ENCODE measurements around the gene ODF2L. TPM values are rescaled to one million over a fixed set of nuclear protein-coding genes. Genes with fewer than 3 reads are reported as not detected.

The ODF2L gene
- total RNA-seq, 3 donors from 2014 or later: 39.8 to 122 (median 72.8) TPM

DNA sequence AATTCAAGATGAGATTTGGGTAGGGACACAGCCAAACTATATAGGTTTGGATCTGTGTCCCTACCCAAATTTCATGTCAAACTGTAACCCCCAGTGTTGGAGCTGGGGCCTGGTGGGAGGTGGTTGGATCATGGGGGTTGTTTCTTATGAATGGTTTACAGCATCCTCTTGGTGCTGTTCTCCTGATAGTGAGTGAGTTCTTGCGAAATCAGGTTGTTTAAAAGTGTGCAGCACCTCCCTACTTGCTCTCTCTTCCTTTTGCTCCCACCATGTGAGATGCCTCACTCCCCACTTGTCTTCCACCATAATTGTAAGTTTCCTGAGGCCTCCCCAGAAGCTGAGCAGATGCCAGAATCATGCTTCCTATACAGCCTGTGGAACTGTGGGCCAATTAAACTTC, 17.3 kb downstream of the ODF2L start:
- Histone ChIP-seq H3K36me3 (peaks cover 12% of the 10 kb centered on the region), H3K27ac (no peak overlapping the region), H3K9me3 (no peaks in the 10 kb centered on the region), H3K27me3 (no peaks in the 10 kb centered on the region), H3K4me3 (no peak overlapping the region), H3K4me1 (no peaks in the 10 kb centered on the region)
- TF ChIP-seq, protein P1, sequence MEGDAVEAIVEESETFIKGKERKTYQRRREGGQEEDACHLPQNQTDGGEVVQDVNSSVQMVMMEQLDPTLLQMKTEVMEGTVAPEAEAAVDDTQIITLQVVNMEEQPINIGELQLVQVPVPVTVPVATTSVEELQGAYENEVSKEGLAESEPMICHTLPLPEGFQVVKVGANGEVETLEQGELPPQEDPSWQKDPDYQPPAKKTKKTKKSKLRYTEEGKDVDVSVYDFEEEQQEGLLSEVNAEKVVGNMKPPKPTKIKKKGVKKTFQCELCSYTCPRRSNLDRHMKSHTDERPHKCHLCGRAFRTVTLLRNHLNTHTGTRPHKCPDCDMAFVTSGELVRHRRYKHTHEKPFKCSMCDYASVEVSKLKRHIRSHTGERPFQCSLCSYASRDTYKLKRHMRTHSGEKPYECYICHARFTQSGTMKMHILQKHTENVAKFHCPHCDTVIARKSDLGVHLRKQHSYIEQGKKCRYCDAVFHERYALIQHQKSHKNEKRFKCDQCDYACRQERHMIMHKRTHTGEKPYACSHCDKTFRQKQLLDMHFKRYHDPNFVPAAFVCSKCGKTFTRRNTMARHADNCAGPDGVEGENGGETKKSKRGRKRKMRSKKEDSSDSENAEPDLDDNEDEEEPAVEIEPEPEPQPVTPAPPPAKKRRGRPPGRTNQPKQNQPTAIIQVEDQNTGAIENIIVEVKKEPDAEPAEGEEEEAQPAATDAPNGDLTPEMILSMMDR (IDR thresholded peaks at IDR 0.05): no peak
- no peak for TF ChIP-seq POLR2AphosphoS5 (IDR thresholded peaks at IDR 0.05)
- TF ChIP-seq POLR2A (IDR thresholded peaks at IDR 0.05): no peak
- DNase-seq (ENCODE audit: low spot score in 2 of 2): no peak
- intact Hi-C loops (cut with DNase I; ENCODE audit: low total_unique reads): no loop called here

DNA sequence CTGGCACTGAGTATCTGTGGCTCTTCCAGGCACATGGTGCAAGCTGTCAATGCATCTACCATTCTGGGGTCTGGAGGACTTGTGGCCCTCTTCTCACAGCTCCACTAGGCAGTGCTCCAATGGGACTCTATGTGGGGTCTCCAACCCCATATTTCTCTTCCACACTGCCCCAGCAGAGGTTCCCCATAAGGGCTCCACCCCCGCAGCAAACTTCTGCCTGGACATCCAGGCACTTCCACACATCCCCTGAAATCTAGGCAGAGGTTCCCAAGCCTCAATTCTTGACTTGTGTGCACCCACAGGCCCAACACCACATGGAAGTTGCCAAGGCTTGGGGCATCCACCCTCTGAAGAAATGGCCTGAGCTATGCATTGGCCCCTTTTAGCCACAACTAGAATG, 18.8 kb downstream of the ODF2L start:
- H3K4me3 ChIP-seq: no peak overlapping the region
- H3K27me3 ChIP-seq: no peaks in the 10 kb centered on the region
- no peaks in the 10 kb centered on the region for H3K9me3 ChIP-seq
- no peaks in the 10 kb centered on the region for H3K4me1 ChIP-seq
- intact Hi-C loops (cut with DNase I; ENCODE audit: low total_unique reads): no loop called here
- peaks cover 5% of the 10 kb centered on the region for H3K36me3 ChIP-seq
- TF ChIP-seq POLR2A (IDR thresholded peaks at IDR 0.05) (no peak), POLR2AphosphoS5 (IDR thresholded peaks at IDR 0.05) (no peak)
- TF ChIP-seq, protein P1 (IDR thresholded peaks at IDR 0.05): no peak
- no peak overlapping the region for H3K27ac ChIP-seq
- no peak for DNase-seq (ENCODE audit: low spot score in 2 of 2)

DNA sequence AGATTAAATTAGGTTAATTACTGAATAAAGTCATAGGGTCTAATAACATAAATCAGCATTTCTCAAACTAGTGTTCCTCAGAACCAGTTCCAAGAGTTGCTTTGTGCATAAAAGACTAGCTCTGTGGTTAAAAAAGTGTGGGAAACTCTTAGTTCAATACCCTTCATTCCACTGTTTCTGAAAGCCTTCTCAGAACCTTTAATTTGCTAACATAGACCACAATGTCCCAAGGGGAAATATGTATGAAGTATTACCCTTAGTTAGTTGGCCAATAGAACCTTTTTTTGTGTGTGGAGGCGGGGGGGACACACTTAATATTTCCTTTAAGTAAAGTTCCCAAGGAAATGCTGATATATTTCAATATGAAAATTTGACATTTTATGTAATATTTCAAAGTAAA, 20.4 kb downstream of the ODF2L start:
- Histone ChIP-seq H3K27me3 (no peaks in the 10 kb centered on the region), H3K4me3 (no peak overlapping the region), H3K9me3 (no peaks in the 10 kb centered on the region), H3K4me1 (no peaks in the 10 kb centered on the region), H3K36me3 (peaks cover 5% of the 10 kb centered on the region), H3K27ac (no peak overlapping the region)
- TF ChIP-seq, protein P1 (IDR thresholded peaks at IDR 0.05): no peak
- TF ChIP-seq POLR2AphosphoS5 (IDR thresholded peaks at IDR 0.05): no peak
- no peak for TF ChIP-seq POLR2A (IDR thresholded peaks at IDR 0.05)
- intact Hi-C loops (cut with DNase I; ENCODE audit: low total_unique reads): no loop called here
- DNase-seq (ENCODE audit: low spot score in 2 of 2): no peak

DNA sequence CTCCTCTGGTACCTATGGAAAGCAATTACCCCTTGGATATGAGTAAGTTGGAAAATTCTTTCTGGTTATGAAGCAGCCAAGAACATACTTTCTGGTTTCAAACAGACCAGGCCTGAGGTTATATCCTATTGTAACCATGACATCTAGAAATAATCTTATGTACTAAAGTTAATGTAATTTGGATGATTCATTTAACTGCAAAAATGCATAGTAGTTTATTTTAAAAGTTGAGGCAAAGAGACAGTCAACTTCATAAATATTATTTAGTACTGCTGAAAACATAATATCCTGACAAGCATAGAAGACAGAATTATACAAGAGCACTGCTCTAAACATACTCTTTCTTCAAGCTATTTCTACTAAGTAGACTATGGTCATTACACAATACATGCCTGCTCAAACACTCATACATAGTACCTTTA, 25.5 kb downstream of the ODF2L start:
- intact Hi-C loops (cut with DNase I; ENCODE audit: low total_unique reads): no loop called here
- TF ChIP-seq POLR2AphosphoS5 (IDR thresholded peaks at IDR 0.05) (no peak), POLR2A (IDR thresholded peaks at IDR 0.05) (no peak)
- TF ChIP-seq, protein P1 (IDR thresholded peaks at IDR 0.05): no peak
- Histone ChIP-seq H3K4me3 (no peak overlapping the region), H3K9me3 (no peaks in the 10 kb centered on the region), H3K27me3 (no peaks in the 10 kb centered on the region), H3K4me1 (no peaks in the 10 kb centered on the region), H3K27ac (no peak overlapping the region), H3K36me3 (peaks cover 13% of the 10 kb centered on the region)
- DNase-seq (ENCODE audit: low spot score in 2 of 2): no peak

DNA sequence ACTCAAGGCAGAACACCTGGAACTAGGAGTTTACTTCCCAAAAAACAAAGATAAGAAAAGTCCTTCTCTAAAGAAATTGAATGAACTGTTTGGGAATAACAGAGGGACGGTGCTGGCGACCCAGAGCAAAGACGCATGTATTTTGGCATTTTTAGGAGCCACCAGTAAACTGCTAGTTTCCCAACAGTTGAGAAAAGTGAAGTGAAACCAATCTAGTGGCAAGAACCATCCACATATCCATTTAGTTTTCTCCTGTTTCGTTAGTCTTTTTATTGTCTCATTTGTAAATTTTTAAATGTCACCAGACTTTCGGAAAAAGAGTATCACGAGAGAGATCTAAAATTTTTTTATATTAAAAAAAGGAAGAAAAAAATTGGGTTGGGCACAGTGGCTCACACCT, 30.2 kb downstream of the ODF2L start:
- no peaks in the 10 kb centered on the region for H3K4me1 ChIP-seq
- TF ChIP-seq POLR2AphosphoS5 (IDR thresholded peaks at IDR 0.05) (no peak), POLR2A (IDR thresholded peaks at IDR 0.05) (no peak)
- TF ChIP-seq, protein P1 (IDR thresholded peaks at IDR 0.05): no peak
- intact Hi-C loops (cut with DNase I; ENCODE audit: low total_unique reads): no loop called here

More for the DNA sequence above, 30.2 kb downstream of the ODF2L start:
- H3K27me3 ChIP-seq: no peaks in the 10 kb centered on the region
- H3K27ac ChIP-seq: no peak overlapping the region
- no peak for DNase-seq (ENCODE audit: low spot score in 2 of 2)
- H3K4me3 ChIP-seq: no peak overlapping the region
- peaks cover 8% of the 10 kb centered on the region for H3K36me3 ChIP-seq
- no peaks in the 10 kb centered on the region for H3K9me3 ChIP-seq
